Measurements from ENCODE around the gene MPST.

GRCh38 chr22:37014415-37014806, 5.1 kb upstream of the MPST start:
- TF ChIP-seq CTCF (optimal IDR thresholded peaks at IDR 0.05 in 1 of 3, IDR thresholded peaks at IDR 0.05 in 1 of 3, conservative IDR thresholded peaks at IDR 0.05 in 1 of 3; ENCODE audit: extremely low read depth in 1 of 3, insufficient read depth in 2 of 3, low read length in 3 of 3), result no peak
- no peak for TF ChIP-seq EZH2 (IDR thresholded peaks at IDR 0.05; ENCODE audit: low read length)

All from keratinocyte (primary cell).